NCI-H1092 treated with DMSO at 0.1 percent for 48 hours (cell line): ENCODE results near the gene PMM1.

Source experiments
- DNase-seq: peaks from one replicate; lab custom pipeline; 2025; lab: John Stamatoyannopoulos, UW

Gene PMM1

DNA sequence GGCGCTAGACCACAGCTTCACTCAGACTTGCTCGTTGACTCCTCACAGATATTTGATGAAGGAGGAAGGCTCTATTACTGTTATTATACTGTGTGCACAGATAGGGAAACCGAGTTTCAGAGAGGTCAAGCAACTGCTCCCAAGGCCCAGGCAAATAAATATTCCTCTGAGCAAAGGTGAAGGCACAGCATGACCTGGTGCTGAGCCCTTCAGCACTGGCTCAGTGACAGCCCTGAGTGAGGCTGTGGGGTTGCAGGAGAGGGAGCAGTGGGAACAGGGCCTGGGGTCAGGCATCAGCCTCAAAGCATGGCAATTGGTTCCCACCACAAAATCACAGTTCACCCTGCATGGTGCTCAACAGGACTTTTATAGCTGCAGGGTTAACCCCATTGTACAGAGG, 52.4 kb downstream of the PMM1 start:
- DNase-seq = no peak

DNA sequence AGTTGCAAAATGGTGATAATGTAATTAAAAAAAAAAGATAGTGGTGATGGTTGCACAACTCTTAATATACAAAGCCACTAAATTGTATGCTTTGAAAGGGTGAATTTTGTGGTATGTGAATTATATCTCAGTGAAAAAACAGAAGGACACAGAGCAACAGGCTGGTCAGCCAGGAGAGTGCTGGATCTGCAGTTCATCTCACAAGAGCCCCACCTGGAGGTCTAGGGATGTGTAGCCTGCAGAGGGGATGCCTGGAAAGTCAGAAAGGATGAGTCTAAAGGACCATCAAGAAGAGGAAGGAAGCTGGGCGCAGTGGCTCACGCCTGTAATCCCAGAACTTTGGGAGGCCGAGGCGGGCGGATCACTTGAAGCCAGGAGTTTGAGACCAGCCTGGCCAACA, 54.4 kb downstream of the PMM1 start:
- DNase-seq = no peak

DNA sequence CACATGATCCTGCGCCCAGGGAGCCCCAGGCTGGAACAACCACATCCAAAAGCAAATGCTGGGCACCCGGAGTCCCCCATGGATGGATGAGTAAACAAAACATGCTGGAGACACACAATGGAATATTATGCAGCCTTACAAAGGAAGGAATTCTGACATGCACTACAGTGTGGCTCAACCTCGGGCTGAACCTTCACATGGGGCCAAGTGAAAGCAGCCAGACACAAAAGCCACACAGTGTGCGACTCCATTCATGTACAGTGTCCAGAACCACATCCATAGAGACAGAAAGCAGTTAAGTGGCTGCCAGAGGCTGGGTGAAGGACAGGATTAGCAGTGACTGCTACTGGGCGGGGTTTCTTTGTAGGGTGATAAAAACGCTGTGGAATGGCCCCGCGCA, 55.4 kb downstream of the PMM1 start:
- DNase-seq = no peak

DNA sequence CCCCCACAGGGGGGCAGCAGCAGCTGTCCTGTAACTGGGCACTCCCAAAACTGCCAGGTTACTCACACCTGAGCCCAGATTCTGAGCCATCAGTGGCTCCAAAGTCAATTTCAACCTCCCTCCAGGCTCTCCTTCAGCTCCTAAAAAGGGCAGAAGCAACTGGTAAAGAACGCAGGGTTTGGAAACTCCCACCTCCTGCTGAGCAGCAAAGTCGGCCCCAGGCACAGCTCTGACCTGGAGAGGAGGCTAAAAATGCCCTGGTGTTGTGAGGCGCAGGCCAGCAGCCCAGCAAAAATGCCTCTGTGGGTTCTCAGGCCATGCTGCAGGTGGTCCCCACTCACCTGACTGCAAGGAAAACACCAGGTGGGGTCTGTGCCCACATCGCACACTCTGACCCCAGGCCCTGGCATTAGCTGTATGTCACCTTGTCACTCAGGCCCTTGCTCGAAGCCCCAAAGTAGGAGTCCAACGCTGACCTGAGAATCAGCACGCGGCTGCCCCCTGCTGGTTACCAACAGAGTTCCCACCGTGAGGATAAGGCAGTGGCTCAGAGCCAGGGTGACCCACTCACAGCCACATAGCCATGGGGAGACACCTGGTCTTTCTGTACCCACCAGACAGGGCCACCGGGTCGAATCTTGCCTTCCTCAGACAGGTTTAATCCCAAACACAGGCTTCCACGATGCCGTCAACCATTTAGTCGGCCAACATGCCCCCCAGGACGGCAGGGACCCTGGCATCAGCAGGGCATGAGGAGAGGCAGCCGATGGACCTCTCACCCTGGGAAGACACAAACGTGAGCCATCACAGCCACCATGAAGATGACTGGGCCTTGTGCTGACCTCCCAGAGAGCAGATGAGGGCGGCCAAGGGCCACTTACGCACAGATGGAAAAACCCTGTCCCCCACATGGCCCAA, 56.5 kb downstream of the PMM1 start:
- DNase-seq = peak; percentile 35

DNA sequence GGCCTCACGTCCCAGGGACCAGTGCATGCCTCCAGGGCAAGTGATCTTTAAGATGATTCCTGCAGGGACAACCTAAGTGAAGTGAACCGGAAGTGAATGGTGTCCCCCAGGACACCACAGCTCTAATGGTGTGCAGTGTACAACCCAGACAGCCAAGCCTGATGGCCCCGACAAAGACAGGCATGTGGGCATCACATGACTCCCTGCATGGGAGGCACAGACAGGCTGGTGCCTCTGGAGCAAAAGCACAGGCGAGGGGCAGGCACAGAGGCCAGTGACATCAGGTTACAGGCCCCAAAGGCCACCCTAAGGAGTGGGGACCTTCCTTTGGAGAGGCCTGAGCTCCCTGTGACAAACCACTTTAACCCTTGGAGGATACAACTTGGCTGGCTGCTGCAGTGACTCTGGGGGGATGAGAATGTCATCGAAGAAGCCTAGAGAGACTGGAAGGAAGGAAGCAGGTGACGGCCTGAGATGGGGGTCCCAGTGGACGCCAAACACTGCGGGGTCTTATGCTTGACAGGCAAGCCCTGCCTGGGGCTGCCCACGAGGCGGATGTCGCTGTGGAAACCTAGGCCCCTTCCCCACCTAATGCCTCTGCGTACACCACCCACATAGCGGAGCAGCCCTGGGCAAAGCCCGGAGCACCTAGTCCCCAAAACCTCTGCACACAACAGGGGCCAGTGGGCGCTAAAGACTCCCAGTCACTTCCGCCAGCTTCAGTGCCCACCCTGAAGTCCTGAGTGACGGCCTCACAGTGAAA, 57.7 kb downstream of the PMM1 start:
- DNase-seq = no peak

DNA sequence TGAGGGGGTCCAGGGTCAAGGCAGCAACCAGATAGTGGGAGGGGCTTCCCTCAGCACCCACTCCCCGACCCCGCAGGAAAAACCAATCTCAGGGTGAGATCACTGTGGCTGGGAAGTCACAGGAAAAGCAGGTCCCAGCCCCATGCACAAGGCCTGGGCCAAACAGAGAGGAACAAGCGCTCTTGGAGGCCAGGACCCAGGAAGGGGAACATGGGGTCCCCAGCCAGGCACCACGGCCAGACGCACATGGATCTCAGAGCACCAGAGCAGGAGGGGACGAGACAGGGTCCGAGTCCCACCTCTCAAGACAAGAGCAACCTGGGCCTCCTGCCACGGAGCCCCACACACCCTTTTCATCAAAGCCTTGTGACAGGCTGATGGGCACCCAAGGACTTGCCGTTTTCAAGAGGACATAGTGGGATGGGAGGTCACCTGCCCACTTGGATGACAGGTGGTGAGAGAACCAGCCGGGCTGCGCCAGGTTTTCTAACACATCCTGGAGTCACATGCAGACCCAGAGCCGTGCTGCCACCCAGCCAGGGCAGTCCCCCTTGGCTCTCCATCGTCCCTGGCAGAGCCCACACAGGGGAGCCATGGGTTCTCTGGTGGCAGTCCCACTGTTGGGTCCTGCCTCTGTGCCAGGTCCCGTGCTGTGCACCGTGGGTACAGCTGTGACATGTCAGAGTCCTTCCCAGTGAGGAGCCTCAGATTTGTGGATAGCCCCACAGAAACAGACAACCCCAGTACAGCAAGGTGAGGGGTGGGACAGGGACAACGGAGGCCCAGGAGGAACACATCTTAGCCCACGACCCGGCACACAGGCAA, 58.5 kb downstream of the PMM1 start:
- DNase-seq = no peak

DNA sequence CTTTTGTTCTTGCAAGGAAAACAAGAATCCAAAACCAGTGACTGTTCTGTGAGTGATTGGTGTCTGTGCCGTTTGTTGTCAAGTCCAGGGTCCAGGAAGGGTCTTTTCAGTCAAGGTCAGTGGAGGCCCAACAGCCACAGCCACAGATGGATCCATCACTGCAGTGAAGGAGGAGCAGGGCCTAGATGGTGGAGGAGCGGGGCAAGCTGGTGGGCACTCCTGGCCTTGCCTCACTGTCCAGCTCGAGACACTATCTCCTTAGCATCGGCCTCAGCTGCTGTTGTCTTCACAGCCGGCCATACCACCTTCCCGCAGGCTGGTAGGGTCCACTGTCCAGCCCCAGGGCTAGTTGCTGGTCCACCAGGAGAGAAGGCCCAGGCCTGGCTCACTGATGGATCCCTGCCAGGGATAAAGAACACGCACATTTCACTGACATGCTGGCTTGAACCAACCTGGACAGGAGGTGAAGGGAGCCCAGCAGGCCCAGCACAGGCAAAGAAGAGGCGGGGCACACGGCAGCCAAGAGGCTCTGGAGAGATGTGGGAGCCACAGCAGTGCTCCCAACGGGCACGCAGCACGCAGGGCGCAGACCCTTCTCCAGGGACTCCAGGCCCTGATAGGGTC, 60.6 kb downstream of the PMM1 start:
- no peak for DNase-seq

DNA sequence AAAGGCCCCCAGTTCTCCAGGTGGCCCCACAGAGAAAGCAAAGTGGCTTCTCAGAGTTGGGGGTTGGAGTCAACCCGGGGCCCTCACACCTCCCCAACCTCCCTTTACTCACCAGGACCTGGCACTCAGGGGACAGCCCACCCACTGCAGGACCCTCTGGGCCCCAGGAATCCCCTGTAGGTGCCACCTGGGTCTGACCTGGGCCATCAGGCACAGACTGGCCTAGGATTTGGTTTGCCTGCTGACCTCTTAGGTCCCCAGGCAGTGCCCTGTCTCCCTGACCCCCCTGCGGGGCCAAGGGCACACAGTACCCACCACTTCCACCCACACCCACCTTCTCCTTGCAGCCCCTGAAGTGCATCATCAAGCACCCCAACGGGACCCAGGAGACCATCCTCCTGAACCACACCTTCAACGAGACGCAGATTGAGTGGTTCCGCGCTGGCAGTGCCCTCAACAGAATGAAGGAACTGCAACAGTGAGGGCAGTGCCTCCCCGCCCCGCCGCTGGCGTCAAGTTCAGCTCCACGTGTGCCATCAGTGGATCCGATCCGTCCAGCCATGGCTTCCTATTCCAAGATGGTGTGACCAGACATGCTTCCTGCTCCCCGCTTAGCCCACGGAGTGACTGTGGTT, 61.4 kb downstream of the PMM1 start:
- no peak for DNase-seq
